Smooth muscle cell of bladder (primary cell): ENCODE results near the gene SC5D. TPM values are rescaled to one million over a fixed set of nuclear protein-coding genes. Genes with fewer than 3 reads are reported as not detected.

Source experiments
- total RNA-seq: library from RNA; depleted of rRNA; stranded (reverse); fragments of >200 nt; gene quantifications from 2 replicates; pipeline ENCODE4 v1.2.3, GENCODE V29; 2014

Gene SC5D, protein sequence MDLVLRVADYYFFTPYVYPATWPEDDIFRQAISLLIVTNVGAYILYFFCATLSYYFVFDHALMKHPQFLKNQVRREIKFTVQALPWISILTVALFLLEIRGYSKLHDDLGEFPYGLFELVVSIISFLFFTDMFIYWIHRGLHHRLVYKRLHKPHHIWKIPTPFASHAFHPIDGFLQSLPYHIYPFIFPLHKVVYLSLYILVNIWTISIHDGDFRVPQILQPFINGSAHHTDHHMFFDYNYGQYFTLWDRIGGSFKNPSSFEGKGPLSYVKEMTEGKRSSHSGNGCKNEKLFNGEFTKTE
- 39.8 and 56.9 TPM in 2 replicates for total RNA-seq

DNA sequence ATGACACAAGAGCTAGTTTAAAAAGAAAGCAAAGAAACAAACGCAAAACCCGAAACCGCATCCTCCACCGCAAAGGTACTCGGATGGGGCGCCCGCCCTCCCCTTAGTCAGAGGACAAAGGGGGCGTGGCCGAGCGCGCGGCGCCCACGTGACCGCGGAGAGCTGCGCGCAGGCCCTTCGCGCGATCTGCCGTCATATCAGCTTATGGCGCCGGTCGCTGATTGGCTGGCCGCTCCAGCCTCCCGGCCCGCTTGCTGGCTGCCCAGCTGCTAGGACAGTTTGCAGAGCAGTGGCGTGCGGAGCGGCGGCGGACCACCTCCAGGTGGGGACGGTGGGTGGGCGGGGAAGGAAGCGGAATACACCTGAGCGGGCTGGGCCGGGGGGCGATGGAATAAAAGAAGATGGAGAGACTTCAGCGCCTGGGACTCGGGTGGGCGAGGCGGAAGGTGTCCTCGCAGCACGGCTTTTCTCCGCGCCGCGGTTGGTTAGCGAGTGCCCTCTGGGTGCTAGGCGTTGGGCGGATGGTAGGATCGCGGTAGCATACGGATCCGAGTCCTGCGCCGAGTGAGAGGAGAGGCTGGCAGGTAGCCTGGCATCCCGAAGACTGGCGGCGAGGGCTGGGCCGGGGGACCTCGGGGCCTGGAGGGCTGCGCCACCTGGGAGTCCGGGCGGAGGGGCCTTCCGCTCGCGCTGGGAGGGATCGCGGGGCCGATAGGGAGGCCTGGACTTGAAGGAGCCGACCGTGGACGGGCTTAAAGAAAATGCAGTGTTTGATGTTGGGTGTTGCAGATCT lies at the start of gene SC5D:
TSS of gene SC5D (plus strand) at position 277 of the 793 bp plus-strand sequence. CDS start 10,605 bp downstream, outside the sequence.

Other genes with a start within 250 kb of the SC5D start
- gene TECTA, start 191.5 kb upstream of the SC5D start, total RNA-seq: 0.28 and 0.37 TPM in 2 replicates
- gene SORL1, start 159.5 kb downstream of the SC5D start, total RNA-seq: 8.5 and 10.2 TPM in 2 replicates